Testis (tissue), 2 donors: ENCODE measurements around the gene HSPD1.

ENCODE experiments used
- CTCF ChIP-seq, 3 experiments: fragments of 450-650 bp in 2 of 3; fragments of 200-600 bp in 1 of 3; sonication (generic) in 1 of 3; IDR thresholded peaks; one replicate each; pipeline ENCODE4 v1.5.1; 2016 to 2019; ENCODE audit warnings: antibody characterized with exemption in 3 of 3, mild to moderate bottlenecking in 2 of 3, moderate library complexity in 1 of 3
- POLR2A ChIP-seq: fragments of 450-650 bp; IDR thresholded peaks from one replicate; pipeline ENCODE4 v1.6.1; 2017; ENCODE audit warnings: antibody characterized with exemption, mild to moderate bottlenecking, moderate library complexity

GRCh38 chr2:197498937-197499593, 575 bp downstream of the HSPD1 start:
- TF ChIP-seq POLR2A: no peak
- TF ChIP-seq CTCF (IDR thresholded peaks at IDR 0.05): no peak
